GM21447 (cell line): ENCODE measurements around the gene TBC1D3G.
"Not testable (repeated sequence)": the region's sequence is repeated elsewhere in the genome, so short reads cannot be mapped to it uniquely, and the experiment has no call there.

Experiments used
- ATAC-seq: cut with Tn5 transposase; IDR thresholded peaks from one replicate; pipeline ENCODE4 v1.9.1; 2021; ENCODE audit not compliant: unreplicated experiment

The TBC1D3G gene

DNA sequence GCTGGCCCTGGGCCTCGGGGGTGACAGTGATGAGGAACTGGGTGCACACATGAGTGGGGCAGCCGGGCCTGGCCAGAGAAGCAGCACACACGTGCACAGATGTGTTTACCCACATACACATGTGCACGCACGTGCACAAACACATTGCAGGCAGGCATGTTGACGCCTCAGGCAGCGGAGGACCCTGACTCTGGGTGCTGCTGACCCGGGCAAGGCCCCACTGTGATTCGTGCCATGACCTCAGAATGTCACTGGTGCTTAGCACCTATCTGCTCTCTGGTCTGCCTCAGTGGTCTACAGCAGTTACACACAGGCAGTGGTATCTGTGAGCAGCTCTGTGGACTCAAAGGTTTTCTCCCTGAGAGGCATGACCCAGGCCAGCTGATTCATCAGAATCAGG is at the start of gene TBC1D3G:
TSS of gene TBC1D3G (plus strand) at position 301 of the 400 bp plus-strand sequence. CDS start 1,528 bp downstream, outside the sequence.
- ATAC-seq = not testable (repeated sequence)

DNA sequence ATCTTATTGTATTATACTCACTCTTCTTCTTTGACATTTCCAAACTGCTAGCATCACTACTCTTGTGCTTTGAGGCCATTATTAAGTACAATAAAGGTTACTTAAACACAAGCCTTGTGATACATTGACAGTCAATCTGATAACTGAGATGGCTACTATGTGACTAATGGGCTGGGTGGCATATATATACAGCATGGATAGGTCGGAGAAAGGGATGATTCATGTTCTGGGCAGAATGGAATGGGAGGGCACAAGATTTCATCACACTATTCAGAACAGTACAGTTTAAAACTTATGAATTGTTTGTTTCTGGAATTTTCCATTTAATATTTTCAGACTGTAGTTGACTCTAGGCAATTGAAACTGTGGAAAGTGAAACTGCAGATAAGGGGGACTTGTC is 40.4 kb upstream of the TBC1D3G start:
- not testable (repeated sequence) for ATAC-seq

DNA sequence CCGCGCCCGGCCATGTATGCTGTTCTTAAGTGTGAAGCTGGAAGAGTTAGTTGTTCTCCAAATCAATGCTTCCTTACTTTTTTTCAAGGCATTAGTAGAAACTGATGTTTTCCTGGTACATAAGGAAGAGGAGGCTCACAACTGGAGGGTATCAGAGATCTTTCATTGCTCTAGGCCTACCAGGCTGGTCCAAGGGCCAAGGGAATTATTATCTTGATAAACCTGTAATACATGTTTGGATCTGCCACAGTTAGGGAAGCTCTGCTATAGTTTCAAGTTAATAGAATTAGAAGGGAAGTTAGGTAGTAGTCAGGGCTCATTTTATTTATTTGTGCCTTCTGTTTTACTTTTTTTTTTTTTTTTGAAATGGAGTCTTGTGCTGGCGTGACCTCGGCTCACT is 39.5 kb upstream of the TBC1D3G start:
- ATAC-seq = not testable (repeated sequence)

DNA sequence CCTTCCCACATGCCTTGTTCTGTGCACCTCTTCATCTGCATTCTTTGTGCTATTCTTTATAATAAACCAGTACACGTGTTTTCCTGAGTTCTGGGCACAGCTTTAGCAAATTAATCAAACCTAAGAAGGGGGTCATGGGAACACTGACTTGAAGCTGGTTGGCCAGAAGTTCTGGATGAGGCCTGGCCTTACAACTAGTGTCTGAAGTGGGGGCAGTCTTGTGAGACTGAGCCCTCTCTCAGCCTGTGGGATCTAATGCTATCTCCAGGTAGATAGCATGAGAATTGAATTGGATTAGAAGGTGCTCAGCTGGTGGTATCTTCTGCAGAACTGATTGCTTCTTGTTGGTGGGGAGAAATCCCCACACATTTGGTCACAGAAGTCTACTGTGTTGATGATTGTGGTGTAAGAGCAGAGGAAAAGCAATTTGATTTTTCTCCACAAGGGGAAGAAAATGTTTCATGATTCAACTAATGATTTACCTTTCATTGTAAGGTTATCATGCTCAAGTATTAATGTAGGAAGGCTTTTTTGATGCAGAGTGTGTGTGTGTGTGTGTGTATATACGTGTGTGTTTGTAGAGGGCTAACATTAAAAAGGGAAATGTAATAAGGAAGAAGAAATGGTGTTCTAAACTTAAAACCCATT is 33.6 kb upstream of the TBC1D3G start:
- not testable (repeated sequence) for ATAC-seq

DNA sequence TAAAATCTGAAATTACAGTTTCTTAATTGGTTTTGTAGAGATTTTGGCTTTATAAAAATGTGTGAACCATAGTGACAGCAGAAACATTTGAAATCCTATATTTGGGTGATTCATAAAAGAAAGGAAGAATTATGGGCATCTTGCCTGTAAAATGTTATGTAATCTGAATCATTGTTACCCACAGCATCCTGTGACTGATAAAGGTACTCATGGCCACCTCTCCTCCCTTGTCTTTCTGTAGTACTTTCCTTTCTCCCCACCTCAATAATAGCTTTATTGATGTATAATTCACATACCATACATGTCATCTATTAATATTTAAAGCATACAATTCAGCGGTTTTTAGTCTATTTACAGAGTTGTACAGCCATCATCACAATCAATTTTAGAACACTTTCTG is 28.5 kb upstream of the TBC1D3G start:
- not testable (repeated sequence) for ATAC-seq

DNA sequence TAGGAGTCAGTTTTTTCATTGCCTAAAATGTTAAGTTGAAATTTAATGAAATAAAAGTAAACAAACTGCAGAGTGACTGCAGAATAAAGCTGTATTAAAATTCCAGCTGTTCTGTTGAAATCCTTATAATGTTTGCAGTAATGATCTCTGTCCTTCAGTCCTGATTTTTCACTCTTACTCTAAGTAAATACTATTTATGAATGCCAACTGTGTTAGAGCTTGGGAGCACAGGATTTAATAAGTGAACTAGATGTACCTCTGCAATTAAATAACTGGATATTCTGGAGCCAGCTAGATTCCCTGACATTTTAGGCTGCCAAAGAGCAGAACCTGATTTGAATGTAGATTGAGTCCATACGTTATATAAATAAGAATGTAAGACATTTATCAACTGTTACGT is 7.9 kb upstream of the TBC1D3G start:
- ATAC-seq = not testable (repeated sequence)

DNA sequence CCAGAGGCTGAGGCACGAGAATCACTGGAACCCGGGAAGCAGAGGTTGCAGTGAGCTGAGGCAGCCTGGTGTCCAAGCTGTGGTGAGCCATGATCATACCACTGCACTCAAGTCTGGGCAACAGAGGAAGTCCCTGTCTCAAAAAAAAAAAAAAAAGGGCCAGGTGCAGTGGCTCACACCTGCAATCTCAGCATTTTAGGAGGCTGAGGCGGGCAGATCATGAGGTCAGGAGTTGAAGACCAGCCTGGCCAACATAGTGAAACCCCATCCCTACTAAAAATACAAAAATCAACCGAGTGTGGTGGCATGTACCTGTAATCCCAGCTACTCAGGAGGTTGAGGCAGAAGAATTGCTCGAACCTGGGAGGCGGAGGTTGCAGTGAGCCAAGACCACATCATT is 38.8 kb downstream of the TBC1D3G start:
- not testable (repeated sequence) for ATAC-seq

DNA sequence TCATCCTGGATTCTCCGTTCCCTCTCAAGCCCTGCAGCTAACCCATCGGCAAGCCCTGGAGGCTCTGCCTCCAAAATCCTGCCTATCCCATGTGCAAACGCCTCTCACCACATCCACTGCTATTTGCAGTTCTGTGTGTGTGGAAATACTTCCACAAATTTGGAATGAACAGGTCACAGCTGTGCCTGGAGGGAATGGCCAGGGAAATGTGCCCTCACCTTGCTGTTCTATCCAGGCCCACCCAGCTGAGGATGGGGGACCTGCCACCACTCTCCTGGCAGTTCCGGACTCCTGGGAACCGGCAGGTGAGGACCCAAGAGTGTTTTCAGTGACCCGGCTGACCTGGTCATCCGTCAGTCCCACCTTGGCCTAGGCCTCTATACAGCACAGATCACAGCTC is 52.3 kb downstream of the TBC1D3G start:
- ATAC-seq = not testable (repeated sequence)
